T follicular helper cell (primary cell): Measurements from ENCODE around the gene CNTLN.
"Not testable (repeated sequence)": the region's sequence is repeated elsewhere in the genome, so short reads cannot be mapped to it uniquely, and the experiment has no call there.

Experiments
- DNase-seq: peaks from one replicate; pipeline ENCODE4 v3.0.0-alpha.2; 2020; ENCODE audit warnings: low read depth

CNTLN gene

GRCh38 chr9:17293685-17294084 is 158.8 kb downstream of the CNTLN start:
- no peak for DNase-seq

GRCh38 chr9:17294822-17295624 is 160.2 kb downstream of the CNTLN start:
- no peak for DNase-seq

- DNase-seq = no peak
Measured at GRCh38 chr9:17315341-17315740, 180.5 kb downstream of the CNTLN start.

- DNase-seq = no peak
Measured at GRCh38 chr9:17318821-17319320, 184.0 kb downstream of the CNTLN start.

- no peak for DNase-seq
Measured at GRCh38 chr9:17319864-17320263, 185.0 kb downstream of the CNTLN start.

GRCh38 chr9:17322882-17323864 is 188.3 kb downstream of the CNTLN start:
- no peak for DNase-seq

- DNase-seq = no peak
Measured at GRCh38 chr9:17328331-17328730, 193.5 kb downstream of the CNTLN start.

GRCh38 chr9:17330097-17330496 is 195.3 kb downstream of the CNTLN start:
- DNase-seq = no peak

GRCh38 chr9:17332115-17332514 is 197.3 kb downstream of the CNTLN start:
- DNase-seq = no peak

GRCh38 chr9:17339156-17339555 is 204.3 kb downstream of the CNTLN start:
- DNase-seq = no peak

- DNase-seq = no peak
Measured at GRCh38 chr9:17342696-17343095, 207.9 kb downstream of the CNTLN start.

GRCh38 chr9:17349831-17350230 is 215.0 kb downstream of the CNTLN start:
- no peak for DNase-seq

GRCh38 chr9:17354006-17354405 is 219.2 kb downstream of the CNTLN start:
- DNase-seq = not testable (repeated sequence)

- DNase-seq = no peak
Measured at GRCh38 chr9:17361378-17361777, 226.5 kb downstream of the CNTLN start.

- DNase-seq = no peak
Measured at GRCh38 chr9:17367035-17367434, 232.2 kb downstream of the CNTLN start.

- DNase-seq = no peak
Measured at GRCh38 chr9:17380126-17380861, 245.5 kb downstream of the CNTLN start.

GRCh38 chr9:17387565-17387964 is 252.7 kb downstream of the CNTLN start:
- no peak for DNase-seq

GRCh38 chr9:17389026-17389425 is 254.2 kb downstream of the CNTLN start:
- DNase-seq = no peak

GRCh38 chr9:17394881-17395510 is 260.2 kb downstream of the CNTLN start:
- DNase-seq = no peak

- not testable (repeated sequence) for DNase-seq
Measured at GRCh38 chr9:17397166-17397728, 262.4 kb downstream of the CNTLN start.

- no peak for DNase-seq
Measured at GRCh38 chr9:17398350-17398749, 263.5 kb downstream of the CNTLN start.
